IPS-NIHi7 (cell line): ENCODE results near the gene ROPN1.
"Not testable (repeated sequence)": the region's sequence is repeated elsewhere in the genome, so short reads cannot be mapped to it uniquely, and the experiment has no call there.

Source experiments
- DNase-seq: peaks from one replicate; pipeline ENCODE4 v3.0.0; 2012; ENCODE audit warnings: mixed read lengths; ENCODE audit errors: extremely low spot score

ROPN1 gene

DNA sequence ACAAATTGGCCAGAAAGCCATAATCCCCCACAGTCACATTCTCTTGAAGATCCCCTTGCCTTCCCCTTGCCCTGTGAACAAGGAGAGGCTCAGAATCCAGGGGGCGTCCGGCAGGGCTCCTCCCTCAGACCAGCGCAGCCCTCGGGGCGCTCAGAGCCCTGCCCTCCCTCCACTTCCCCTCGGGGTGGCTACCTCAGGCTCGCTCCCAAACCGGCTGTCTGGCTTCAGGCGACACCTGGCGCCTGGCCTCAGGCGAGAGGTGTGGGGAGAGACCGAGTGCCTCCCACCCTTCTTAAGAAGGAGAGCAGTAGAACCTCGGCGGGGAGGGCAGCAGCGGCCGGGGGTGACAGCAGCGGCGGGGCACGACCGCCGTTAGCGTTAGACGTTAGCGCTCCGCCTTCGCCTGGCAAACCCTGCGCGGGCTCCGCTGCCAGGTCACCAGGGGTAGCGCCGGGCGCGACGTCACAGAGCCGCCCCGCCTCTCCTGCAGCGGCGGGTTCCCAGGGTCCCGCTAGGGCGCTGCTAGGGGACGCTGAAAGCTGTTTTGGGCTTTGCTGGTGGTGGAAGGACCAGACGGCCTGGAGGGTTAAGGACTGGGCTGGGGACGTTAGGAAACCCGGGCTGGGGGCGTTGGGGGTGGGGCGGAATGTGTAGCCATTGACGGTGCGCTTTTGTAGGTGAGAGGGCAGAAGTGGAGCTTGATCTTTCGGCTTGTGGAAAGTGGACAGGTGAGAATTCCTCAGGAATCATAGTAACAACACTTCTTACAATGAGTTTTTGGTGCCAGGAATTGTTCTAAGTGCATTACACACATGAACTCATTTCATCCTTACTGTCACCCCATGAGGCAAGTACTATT lies at the start of gene ROPN1:
TSS of gene ROPN1 (minus strand) at position 395 of the 859 bp plus-strand sequence. CDS start 11,643 bp downstream, outside the sequence.
- DNase-seq = not testable (repeated sequence)

DNA sequence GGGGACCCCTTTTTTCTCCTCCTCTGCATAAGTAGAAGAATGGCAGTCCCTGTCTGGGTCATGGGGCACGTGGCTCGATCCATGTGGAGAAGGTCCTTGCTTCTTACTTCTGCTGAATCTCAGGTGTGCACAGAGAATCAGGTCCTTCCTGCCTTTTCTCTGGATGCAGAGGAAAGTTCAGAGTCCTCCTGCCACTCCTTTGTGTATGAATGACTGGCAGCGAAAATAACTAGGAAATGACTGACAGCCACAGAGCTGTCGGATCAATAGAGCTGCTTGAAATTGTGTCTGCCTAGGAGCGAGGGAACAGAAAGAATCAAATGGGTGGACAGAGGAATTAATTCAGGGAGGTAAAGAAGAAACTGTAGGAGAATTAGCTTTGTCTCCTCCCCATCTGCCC lies 49.6 kb upstream of the ROPN1 start:
- DNase-seq = no peak

DNA sequence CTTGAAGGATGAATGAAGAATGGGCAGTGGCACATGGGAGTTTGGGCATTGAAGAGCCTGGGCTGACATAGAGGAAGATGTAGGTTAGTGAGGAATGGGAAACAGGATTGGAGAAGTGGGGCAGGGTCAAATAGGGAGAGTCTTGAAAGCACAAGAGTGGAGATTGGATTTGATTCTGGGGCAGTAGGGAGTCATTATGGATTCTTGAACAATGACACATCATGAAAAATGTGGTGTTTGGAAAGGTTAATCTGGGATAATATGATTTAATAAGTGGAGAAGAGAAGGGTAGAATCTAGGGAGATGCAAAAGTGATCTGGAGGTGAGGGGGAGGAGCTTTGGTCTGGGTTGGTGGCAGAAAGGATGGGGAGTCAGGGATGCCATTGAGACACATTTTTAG lies 45.4 kb upstream of the ROPN1 start:
- no peak for DNase-seq

DNA sequence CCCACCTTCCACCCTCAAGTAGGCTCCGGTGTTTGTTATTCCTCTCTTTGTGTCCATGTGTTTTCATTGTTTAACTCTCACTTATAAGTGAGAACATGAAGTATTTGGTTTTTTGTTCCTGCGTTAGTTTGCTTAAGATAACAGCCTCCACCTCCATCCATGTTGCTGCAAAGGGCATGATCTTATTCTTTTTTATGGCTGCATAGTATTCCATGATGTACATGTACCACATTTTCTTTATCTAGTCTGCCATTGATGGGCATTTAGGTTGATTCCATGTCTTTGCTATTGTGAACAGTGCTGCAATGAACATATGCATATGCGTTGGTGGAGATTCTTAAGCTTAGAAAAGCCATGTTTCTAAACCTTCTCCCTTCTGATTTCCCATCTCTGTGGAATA lies 44.3 kb upstream of the ROPN1 start:
- DNase-seq = not testable (repeated sequence)

DNA sequence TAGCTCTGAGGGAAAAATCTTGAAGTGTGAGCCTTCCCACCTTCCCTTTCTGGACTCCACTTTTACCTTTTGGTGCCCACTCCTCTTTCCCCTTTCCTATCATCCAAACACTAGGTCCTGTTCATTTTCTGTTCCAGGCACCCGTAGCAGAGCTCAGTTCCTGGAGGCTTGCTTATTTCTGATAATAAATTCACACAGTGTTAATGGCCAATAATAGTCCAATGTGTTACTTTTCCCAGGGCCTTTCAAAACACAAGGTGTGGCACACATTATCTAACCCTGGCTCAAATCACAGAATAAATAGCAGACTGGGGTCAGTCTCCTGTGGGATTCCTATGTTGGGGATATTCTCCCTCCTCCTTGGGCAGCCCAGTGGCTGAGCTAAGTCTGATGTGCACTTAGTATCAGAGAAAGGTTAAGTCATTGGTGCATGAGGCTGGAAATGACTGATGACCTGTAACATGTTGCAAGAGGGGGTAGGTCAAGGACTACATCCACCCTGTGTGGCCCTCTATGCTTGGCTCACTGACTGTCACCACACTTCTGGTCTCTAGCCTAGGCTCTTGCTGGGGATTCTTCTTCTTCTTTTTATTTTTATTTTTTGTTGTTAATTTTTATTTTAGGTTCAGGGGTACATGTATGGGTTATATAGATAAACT lies 43.7 kb upstream of the ROPN1 start:
- no peak for DNase-seq

DNA sequence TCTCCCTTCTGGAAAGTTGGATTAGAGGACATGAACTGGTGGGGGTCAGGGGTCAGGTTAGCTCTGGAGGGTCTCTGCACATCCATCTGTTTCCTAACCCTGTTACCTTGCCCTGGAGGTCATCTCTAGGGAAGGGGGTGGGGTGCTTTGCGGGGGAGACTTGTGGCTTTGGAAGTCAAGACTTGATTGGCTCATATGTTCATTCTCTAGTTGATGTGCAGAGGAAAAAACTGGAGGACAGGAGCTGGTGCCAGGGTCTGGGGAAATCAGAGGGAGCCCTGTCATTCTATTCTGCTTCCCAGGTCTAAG lies 42.9 kb upstream of the ROPN1 start:
- no peak for DNase-seq

DNA sequence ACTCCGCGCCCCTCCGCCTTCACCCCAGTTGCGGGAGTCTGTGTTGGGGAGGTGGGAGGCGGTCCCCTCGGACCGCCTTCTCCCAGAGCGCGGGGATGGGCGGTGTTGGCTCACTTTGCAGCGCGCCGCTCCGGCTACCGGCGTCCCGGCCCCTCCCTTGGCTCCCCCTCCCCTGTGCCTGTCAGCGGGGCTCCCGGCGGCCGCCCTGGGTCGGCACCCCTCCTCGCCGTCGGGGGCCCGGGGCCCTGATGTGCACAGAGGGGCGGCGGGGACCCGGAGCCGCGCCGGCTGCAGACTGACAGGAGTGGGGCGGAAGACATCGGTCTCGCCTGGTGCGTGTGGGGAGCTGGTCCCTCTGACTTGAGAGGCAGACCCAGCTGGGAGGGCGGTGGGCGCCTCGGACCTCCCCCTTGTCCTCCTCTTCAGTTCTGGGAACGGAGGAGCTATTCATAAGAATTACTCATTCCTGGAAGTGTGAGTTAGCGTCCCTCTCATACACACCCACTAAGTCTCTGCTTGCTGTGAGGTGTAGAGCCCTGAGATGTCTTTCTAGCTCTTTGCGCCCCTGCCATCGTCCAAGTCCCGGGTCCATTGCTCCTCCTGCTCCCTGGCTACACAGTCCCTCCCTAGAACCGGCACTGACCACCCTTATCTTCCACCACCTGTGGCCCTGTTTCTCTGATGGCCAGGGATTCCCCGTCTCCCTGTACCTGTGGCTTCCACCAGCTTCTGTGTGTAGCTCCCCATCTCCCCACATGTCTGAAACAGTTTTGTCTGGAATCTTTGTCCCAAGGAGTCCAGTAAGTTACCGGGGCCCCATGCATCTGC lies 42.3 kb upstream of the ROPN1 start:
- DNase-seq = peak; percentile 45

DNA sequence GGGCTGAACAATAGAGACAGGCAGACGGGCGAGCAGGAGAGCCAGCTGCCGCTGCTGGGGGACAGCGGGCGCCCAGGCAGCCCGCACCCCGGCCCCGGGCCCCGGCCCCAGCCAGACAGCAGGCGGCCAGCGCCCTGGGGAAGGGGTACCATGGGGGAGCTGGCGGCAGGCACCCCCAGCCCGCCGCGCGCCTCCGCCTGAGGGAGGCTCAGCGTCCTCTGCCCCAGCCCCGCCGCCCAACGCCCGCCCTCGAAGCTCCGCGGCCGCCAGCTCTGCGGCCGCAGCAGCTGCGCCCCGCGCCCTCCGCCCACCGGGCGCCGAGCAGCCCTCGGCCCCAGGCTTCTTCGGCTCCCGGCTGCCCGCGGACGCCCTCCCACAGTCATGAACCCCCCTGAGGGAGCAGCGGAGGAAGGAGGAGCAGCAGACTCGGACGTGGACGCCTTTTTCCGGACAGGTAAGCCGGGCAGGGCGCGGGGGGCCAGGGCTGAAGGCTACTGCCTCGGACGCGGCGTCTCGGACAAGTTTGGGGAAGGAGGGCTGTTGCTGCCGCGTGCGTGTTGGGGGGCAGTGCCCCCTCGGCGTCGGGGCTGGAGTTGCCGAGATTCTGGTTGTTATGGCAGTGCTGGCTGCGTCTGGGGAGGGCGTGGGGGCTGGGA lies 41.6 kb upstream of the ROPN1 start, which contains the start of gene KALRN:
TSS of gene KALRN (plus strand) at position 10 of the 656 bp plus-strand sequence.
- peak; percentile 36 for DNase-seq

DNA sequence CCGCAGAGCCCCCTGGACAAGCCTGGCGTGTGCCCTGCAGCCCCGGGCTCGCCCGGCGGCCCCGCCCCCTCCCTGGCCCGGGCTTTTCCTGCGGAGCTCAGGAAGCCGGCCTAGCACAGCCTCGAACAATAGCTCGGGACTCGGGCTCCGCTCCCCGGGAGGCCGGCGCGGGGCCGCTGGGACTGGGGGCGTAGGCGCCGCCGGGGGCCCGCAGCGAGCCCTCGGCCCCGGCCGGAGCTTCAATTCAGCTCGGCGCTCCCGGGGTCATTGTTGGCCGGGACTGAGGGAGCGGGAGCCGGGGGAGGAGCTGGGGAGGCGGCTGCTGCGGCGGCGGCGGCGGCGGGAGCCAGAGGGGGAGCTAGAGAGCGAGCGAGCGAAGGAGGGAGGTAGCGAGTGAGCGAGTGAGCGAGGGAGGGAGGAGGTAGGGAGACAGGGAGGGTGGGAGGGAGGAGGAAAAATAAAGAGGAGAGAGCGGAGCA lies 41.0 kb upstream of the ROPN1 start:
- peak; percentile 93 for DNase-seq

DNA sequence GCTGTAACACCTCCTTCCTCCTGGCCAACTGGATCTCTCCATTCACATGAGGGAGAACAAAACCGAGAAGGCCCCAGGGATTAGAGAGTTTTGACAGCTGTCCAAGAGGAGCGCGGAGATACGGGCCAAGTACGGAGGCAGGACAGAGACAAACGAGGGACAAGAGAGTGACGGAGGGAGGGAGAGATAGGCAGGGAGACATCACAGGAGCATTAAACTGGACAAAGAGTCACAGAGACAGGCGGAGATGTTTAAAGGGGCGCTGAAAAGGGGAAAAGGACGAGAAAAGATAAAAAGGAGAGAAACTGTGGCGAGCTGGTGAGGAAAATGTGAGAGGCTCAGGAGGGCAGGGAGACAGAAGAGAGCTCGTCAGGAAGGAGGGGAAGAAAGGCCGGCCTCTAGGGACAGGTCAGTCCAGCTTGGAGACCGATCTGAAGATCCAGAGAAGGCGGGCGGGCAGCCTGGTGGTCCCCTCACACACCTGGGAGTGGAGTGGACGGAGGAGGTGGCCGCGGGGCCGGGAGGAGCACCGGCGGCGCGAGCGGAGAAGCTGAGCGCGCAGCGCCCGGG lies 40.5 kb upstream of the ROPN1 start:
- peak; percentile 37 for DNase-seq

DNA sequence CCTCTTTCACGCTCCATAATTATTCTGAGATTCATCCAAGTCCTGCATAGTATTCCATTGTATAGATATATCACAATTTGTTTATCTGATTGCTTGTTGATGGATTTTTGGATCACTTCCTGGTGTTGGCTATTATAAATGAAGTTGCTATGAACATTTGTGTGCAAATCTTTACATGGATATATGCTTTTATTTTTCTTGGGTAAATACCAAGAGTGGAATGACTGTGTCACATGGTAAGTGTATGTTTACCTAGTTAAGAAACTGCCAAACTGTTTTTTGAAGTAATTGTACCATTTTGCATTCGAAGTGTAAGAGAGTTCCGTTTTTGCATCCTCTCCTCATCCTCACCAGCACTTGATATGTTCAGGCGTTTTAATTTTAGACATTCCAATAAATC lies 34.6 kb upstream of the ROPN1 start:
- no peak for DNase-seq

DNA sequence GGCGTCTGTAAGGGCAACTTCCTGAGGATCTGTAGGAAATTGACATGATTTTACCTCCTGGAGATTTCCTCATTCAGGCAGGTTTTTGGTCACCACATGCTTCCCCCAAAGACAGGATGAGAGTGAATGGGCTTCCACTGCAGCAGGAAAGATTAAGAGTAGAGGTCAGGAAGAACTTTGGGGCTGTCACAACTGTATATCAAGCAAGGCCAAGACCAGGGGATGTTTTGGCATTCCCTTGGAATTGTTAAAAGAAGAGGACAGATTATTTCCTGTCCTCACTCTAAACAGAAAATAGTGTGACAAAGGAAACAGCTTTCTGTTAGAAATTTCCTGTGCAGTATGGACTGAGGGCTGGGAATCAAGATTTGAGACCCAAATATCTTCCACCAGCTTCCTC lies 31.6 kb upstream of the ROPN1 start:
- DNase-seq = not testable (repeated sequence)

DNA sequence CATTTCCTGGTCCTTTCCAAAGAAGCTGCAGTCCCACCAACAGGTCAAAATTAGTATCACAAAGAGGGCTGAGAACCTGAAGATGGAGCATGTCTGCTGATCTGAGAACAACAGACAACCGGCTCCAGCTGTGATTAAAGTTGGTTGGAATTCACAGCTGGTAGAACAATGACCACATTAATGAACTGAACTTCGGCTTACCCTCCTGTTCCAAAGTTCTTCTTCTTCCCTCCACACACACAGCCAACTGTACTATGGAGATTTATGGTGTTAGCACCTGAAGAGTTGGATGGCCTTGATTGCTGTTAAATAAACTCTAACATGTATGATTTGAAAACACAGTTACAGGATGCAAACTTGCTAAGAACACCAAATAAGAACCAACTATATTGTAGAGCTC lies 27.4 kb upstream of the ROPN1 start:
- DNase-seq = no peak

DNA sequence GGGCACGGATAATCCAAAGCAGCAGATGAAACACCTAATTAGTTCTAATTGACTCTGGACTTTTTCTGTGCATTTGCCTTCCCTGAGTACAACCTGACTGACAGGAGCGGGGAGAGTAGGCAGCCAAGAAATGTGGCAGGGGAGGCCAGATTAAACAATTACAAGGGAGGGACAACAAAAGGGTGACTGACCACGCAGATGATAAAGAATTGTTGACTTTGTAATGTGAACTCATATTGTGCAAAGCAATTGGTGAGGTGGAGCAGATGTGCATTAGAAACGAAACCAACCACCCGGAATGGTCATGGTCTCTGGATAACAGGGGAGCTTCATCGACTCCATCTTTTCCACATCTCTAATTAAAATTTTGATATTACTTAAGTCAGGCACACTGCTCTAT lies 25.6 kb upstream of the ROPN1 start:
- not testable (repeated sequence) for DNase-seq

DNA sequence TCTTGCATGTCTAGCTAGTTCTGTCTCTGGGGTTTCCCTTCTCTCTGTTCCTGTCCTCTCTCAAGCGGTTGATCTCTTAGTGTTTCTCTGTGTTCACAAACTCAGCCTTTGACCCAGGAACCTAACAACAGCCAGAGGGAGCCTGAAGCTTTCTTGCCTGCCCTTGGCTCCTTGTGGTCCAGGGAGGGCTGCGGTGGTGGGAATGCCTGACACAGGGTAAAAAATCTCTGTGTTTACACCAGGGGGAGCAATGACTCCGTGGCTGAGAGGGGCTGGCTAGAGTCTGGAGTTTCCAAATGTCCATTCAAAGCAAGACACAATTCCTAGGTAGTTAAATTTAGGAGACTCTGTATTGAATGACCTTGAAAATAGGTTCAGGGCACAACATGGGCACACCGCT lies 24.6 kb upstream of the ROPN1 start:
- peak; percentile 66 for DNase-seq

DNA sequence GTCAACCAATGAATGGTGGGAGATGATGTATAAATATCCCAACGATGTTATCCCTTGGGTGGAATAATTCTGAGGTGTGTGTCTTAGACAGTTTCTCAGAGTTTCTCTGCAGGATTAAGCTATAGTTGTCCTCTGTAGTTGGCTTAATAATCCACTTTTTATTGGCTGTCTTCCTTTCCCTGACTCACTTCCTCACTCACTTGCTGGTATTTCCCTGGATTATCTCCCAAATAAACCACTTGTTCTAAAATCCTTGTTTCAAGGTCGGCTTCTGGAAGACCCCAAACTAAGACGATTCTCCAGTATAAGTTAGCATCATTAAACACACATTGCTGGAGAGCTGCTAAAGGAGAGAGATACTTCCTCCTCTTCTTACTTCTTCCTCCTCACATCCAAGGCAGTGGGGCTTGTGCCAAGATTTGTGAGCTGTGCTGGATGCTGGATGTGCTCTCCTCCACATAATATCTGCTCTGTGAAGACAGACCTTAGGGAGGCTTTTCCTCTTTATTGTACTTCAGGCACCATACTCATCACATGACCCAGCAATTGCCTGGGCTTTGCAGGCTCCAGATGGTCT lies 22.5 kb upstream of the ROPN1 start:
- DNase-seq = no peak

DNA sequence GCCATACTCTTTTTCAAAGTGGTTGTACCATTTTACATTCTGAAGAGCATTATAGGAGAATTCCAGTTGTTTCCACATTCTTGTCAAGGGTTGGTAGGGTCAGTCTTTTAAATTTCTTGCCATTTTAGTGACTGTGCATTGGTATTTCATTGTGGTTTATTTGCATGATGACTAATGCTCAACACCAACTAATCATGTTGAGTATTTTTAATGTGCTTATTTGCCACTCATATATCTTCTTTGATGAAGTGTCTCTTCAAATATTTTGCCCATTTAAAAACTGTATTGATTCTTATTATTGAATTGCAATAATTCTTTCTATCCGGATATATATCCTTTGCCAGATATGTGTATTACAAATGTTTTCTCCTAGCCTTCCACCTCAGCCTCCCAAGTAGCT lies 16.4 kb upstream of the ROPN1 start:
- not testable (repeated sequence) for DNase-seq

DNA sequence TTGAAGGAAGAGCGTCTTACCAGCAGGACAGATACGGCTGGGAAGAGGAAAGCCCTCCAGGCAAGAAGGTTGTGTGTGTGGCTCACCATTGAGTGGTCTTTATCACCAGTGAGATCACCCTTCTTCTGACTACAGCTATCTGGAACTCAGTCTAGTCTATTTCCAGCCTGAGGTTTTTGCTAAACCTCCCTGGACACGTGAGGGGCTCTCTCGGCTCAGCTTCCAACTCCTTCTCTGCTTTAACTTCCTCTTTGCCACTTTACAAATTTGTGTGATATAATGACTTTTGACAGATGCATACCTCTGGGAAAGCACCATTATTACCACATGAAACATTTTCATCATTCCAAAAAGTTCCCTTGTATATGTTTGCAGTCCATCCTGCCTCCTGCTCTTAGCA lies 15.3 kb upstream of the ROPN1 start:
- DNase-seq = no peak

DNA sequence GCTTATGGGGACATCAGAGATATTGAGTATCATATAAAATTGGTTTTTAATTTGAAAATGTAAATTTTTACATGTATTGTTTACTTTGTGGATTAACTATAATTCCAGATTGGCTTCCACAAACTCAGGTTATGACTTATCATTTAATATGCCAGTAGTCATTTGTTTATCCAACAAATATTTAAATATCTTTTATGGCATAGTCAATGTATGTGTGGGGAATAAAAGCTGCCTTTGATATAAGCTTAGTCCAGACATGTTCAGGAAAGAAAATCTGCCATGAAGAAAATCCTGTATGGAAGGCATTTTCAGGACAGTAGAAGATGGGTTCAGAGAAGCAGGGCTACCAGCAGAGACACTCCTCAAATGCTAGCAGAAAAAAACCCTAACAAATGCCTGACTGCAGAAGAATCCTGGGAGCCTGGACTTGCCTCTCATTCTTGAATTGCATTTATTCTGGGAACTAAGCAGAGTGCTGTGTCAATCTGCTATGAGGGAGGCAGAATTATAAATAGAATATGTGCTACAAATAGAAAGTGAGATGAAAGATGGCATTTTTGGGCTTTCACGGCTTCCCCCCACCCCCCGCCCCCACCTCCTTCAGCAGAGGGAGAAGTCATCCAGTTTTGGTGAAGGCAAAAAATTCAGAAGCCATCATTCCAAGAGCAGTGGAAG lies 10.6 kb upstream of the ROPN1 start:
- DNase-seq = not testable (repeated sequence)

DNA sequence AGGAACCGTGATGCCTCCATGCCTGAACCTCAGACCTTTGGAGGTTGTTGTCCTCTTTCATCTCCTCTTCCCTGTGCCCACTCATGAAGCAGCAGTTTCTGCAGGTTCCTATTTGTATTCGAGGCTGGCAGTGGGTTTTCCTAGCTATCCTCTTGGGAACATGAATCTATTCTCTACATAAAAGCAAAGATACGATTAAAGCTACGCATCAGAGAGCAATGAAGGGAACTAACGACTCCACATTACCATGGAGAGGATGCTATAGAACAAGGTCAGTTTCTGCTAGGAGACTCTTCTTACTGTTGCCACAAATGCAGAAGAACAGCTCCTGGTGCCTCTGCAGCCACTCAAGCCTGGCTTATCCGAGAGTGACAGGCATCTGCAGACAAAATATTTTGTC lies 9.4 kb upstream of the ROPN1 start:
- DNase-seq = not testable (repeated sequence)
